Endothelial cell of umbilical vein (primary cell): Measurements from ENCODE around the gene EVC2. TPM values are rescaled to one million over a fixed set of nuclear protein-coding genes. Genes with fewer than 3 reads are reported as not detected.

Source experiments
- BruUV-seq: library from RNA; stranded (reverse); fragments of 400-500 nt; replicated peaks from 2 replicates; lab custom pipeline; 2021; lab: Mats Ljungman, UMichigan
- CTCF ChIA-PET: fragments of 300-600, 350-600 bp; sonication (Branson Sonifier 250); formaldehyde crosslinking; loops from one replicate; lab custom pipeline; 2021; ENCODE audit warnings: antibody characterized with exemption, inconsistent platforms; lab: Charles Lee
- POLR2A ChIA-PET: fragments of 300-600, 350-600 bp; sonication (Branson Sonifier 250); formaldehyde crosslinking; loops from one replicate; lab custom pipeline; 2021; ENCODE audit warnings: antibody characterized with exemption, inconsistent platforms; lab: Charles Lee
- DNase-seq: peaks from one replicate; pipeline ENCODE4 v3.0.0-alpha.2; 2011; ENCODE audit warnings: low read depth, low spot score
- FAIRE-seq: peaks from 2 replicates; lab custom pipeline; 2011; peaks lifted over from hg19 to GRCh38; lab: Jason Lieb, UNC
- H2AFZ ChIP-seq: 2 replicates; pipeline ENCODE4 v1.6.0; 2012; ENCODE audit warnings: low read depth, low read length, control low read depth, inconsistent platforms
- H3K27ac ChIP-seq: 2 replicates; pipeline ENCODE4 v1.5.1; 2011; ENCODE audit warnings: low read depth, mild to moderate bottlenecking, control low read depth, low read length, moderate library complexity; ENCODE audit not compliant: insufficient read depth
- H3K27me3 ChIP-seq, 2 experiments: 2 replicates each; pipeline versions ENCODE4 v1.6.0 to v1.6.1; 2011; ENCODE audit warnings: low read length in 2 of 2, mixed read lengths in 1 of 2; ENCODE audit not compliant: control insufficient read depth in 2 of 2, insufficient read depth in 2 of 2
- H3K36me3 ChIP-seq, 2 experiments: 2 replicates in 1 of 2; 3 replicates in 1 of 2; pipeline ENCODE4 v1.5.1; 2011; ENCODE audit warnings: low read length in 2 of 2, mild to moderate bottlenecking in 1 of 2, moderate library complexity in 1 of 2; ENCODE audit not compliant: control insufficient read depth in 2 of 2, insufficient read depth in 2 of 2; ENCODE audit errors: extremely low read depth in 1 of 2
- H3K4me1 ChIP-seq: 3 replicates; pipeline ENCODE4 v1.5.1; 2011; ENCODE audit warnings: mild to moderate bottlenecking, low read length; ENCODE audit not compliant: control insufficient read depth, insufficient read depth; ENCODE audit errors: extremely low read depth
- H3K4me2 ChIP-seq: 2 replicates; pipeline ENCODE4 v1.6.1; 2011; ENCODE audit warnings: low read length, control low read depth, mixed read lengths; ENCODE audit not compliant: insufficient read depth
- H3K4me3 ChIP-seq, 3 experiments: fragments of 200-600 bp in 1 of 3; sonication (generic), shearing (Covaris generic) in 1 of 3; replicated peaks in 1 of 3; 2 replicates each; pipeline ENCODE4 v1.5.1; 2011 to 2016; ENCODE audit warnings: control low read depth in 3 of 3, low read length in 3 of 3, mild to moderate bottlenecking in 2 of 3, inconsistent platforms in 1 of 3, low read depth in 1 of 3, moderate library complexity in 1 of 3; ENCODE audit not compliant: insufficient read depth in 1 of 3
- H3K79me2 ChIP-seq: 2 replicates; pipeline ENCODE4 v1.6.0; 2012; ENCODE audit warnings: low read length, inconsistent platforms; ENCODE audit not compliant: control insufficient read depth, insufficient read depth
- H3K9ac ChIP-seq: replicated peaks from 2 replicates; pipeline ENCODE3; 2011; ENCODE audit warnings: low read length, control low read depth; ENCODE audit not compliant: insufficient read depth; ENCODE audit errors: extremely low read depth
- H3K9me1 ChIP-seq: replicated peaks from 3 replicates; pipeline ENCODE4 v1.6.0; 2011; ENCODE audit warnings: mild to moderate bottlenecking, low read length; ENCODE audit not compliant: control insufficient read depth, insufficient read depth; ENCODE audit errors: extremely low read depth
- H3K9me3 ChIP-seq: replicated peaks from 2 replicates; pipeline ENCODE4 v1.5.1; 2012; ENCODE audit warnings: low read length, inconsistent platforms; ENCODE audit not compliant: control insufficient read depth, insufficient read depth
- H4K20me1 ChIP-seq: replicated peaks from 2 replicates; pipeline ENCODE3; 2011; ENCODE audit warnings: mild to moderate bottlenecking, low read length; ENCODE audit not compliant: control insufficient read depth, insufficient read depth; ENCODE audit errors: extremely low read depth
- CTCF ChIP-seq, 2 donors: IDR thresholded peaks; 1 replicate in 1 of 2; 2 replicates in 1 of 2; pipeline ENCODE4 v1.5.1; 2011; ENCODE audit warnings: low read length in 2 of 2, mild to moderate bottlenecking in 2 of 2, moderate library complexity in 2 of 2, control low read depth in 1 of 2, inconsistent platforms in 1 of 2, low read depth in 1 of 2; ENCODE audit not compliant: insufficient read depth in 1 of 2; ENCODE audit errors: extremely low read depth in 1 of 2
- EZH2 ChIP-seq: IDR thresholded peaks from 2 replicates; pipeline ENCODE4 v1.6.1; 2012; ENCODE audit warnings: borderline replicate concordance, low read depth, mild to moderate bottlenecking, moderate library complexity, low read length, inconsistent platforms; ENCODE audit not compliant: severe bottlenecking
- FOS ChIP-seq: IDR thresholded peaks from 2 replicates; pipeline ENCODE4 v1.6.1; 2011; ENCODE audit warnings: mild to moderate bottlenecking, low read length, moderate library complexity, borderline replicate concordance; ENCODE audit not compliant: insufficient read depth
- GATA2 ChIP-seq: IDR thresholded peaks from 2 replicates; pipeline ENCODE4 v1.7.0; 2011; ENCODE audit warnings: low read depth, mild to moderate bottlenecking, moderate library complexity, mixed read lengths, low read length; ENCODE audit not compliant: insufficient read length, insufficient read depth
- POLR2A ChIP-seq: IDR thresholded peaks from 2 replicates; pipeline ENCODE4 v1.6.1; 2012; ENCODE audit warnings: low read depth, mild to moderate bottlenecking, control low read depth, low read length
- POLR2AphosphoS5 ChIP-seq: IDR thresholded peaks from 2 replicates; pipeline ENCODE4 v1.6.1; 2012; ENCODE audit warnings: low read depth, mild to moderate bottlenecking, control low read depth, low read length, moderate library complexity; ENCODE audit not compliant: insufficient read depth
- dilution Hi-C: fragments of 300-500 bp; cut with MboI; formaldehyde crosslinking; loops from one replicate; pipeline ENCODE4 v1.15.0; 2019; ENCODE audit warnings: low sequenced_read_pairs; ENCODE audit not compliant: extremely low pct_ligation_motif_present
- intact Hi-C: fragments of 100-400 bp; cut with micrococcal nuclease; formaldehyde crosslinking; loops from one replicate; pipeline ENCODE4 v1.10.0; 2022
- polyA plus RNA-seq, 4 experiments: library from polyadenylated mRNA; depleted of rRNA in 3 of 4; stranded (reverse) in 3 of 4; unstranded in 1 of 4; fragments of >200 nt; gene quantifications; 2 replicates each; pipeline versions ENCODE4 v1.2.1 to v1.2.3, GENCODE V29; 2011 to 2012; ENCODE audit warnings: missing spikeins in 1 of 4
- total RNA-seq: library from RNA; stranded (reverse); gene quantifications from 2 replicates; pipeline ENCODE4 v1.2.3, GENCODE V29; 2021
- TF ChIP-seq, protein P1 (sequence below): IDR thresholded peaks from 2 replicates; pipeline ENCODE4 v1.6.1; 2011; ENCODE audit not compliant: insufficient read depth, insufficient read length

Gene EVC2
- total and polyA plus RNA-seq, 2 donors (not counting 3 experiments of a cell fraction or from before 2014, with no cell fraction given) = 1.7 to 8.8 TPM

DNA sequence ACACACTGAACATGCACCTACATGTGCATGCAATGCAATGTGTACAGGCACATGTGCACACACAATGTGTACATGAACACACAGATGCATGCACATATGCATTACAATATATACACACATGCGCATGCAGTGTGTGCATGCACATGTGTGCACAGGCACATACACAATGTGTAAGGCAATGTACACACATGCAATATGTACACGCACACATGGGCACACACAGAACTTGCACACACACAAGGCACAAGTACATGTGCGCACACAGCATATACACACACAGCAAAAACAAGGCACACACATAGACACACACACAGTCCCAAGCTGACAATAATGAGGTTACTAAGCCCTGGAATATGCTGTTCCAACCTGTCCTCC, 76.3 kb downstream of the EVC2 start:
- no peak for DNase-seq
- Histone ChIP-seq H3K9me3 (no peaks in the 10 kb centered on the region), H2AFZ (no peak overlapping the region), H3K4me1 (no peaks in the 10 kb centered on the region), H3K79me2 (no peaks in the 10 kb centered on the region), H3K36me3 (peaks cover 2 to 6% of the 10 kb centered on the region in 2 experiments), H3K4me2 (no peak overlapping the region), H3K27me3 (no peaks in the 10 kb centered on the region), H3K9ac (no peak overlapping the region), H4K20me1 (no peaks in the 10 kb centered on the region), H3K4me3 (no peak overlapping the region), H3K9me1 (no peaks in the 10 kb centered on the region), H3K27ac (no peak overlapping the region)
- FAIRE-seq = no peak
- TF ChIP-seq GATA2 (no peak), CTCF (IDR thresholded peaks at IDR 0.05; ENCODE audit: extremely low read depth in 1 of 2, insufficient read depth in 1 of 2, low read depth in 1 of 2, low read length in 2 of 2) (no peak), POLR2AphosphoS5 (no peak), FOS (no peak), POLR2A (no peak), EZH2 (no peak)
- TF ChIP-seq, protein P1, sequence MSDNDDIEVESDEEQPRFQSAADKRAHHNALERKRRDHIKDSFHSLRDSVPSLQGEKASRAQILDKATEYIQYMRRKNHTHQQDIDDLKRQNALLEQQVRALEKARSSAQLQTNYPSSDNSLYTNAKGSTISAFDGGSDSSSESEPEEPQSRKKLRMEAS = peak; percentile 28
- intact Hi-C loops (loop anchor here (10.0 kb wide), 1 partner anchor 163 kb away; no protein-coding TSS in a partner anchor), dilution Hi-C loops (no loop called here)
- ChIA-PET CTCF (no interaction called here), POLR2A (no interaction called here)
- BruUV-seq = no TSS peak
